ENCODE data around the gene CCDC192. TPM values are rescaled to one million over a fixed set of nuclear protein-coding genes. Genes with fewer than 3 reads are reported as not detected.

CCDC192 gene
- total and polyA plus RNA-seq, 2 experiments from 2014 or later = 0.92 TPM; not detected in 1

- DNase-seq (ENCODE audit: low read depth in 1 of 2, low spot score in 1 of 2) = peak in 1 of 2 donors; percentile 64
- no peak for TF ChIP-seq CTCF (IDR thresholded peaks at IDR 0.05; ENCODE audit: low read depth, low read length)
- Histone ChIP-seq H3K27ac (no peak overlapping the region), H3K4me1 (ENCODE audit: low read depth) (no peaks in the 10 kb centered on the region), H3K9me3 (ENCODE audit: low read depth) (no peaks in the 10 kb centered on the region), H3K36me3 (no peaks in the 10 kb centered on the region), H3K4me3 (no peak overlapping the region), H3K27me3 (no peaks in the 10 kb centered on the region)
These were observed 110.7 kb downstream of the CCDC192 start for GRCh38 chr5:127813633-127814587.

- no peak for DNase-seq (ENCODE audit: low read depth in 1 of 2, low spot score in 1 of 2)
- Histone ChIP-seq H3K4me1 (ENCODE audit: low read depth) (no peaks in the 10 kb centered on the region), H3K27me3 (no peaks in the 10 kb centered on the region), H3K36me3 (no peaks in the 10 kb centered on the region), H3K27ac (no peak overlapping the region), H3K9me3 (ENCODE audit: low read depth) (no peaks in the 10 kb centered on the region), H3K4me3 (no peak overlapping the region)
- TF ChIP-seq CTCF (IDR thresholded peaks at IDR 0.05; ENCODE audit: low read depth, low read length) = no peak
These were observed 111.4 kb downstream of the CCDC192 start for GRCh38 chr5:127814588-127814973.

GRCh38 chr5:127820910-127821553 is 117.8 kb downstream of the CCDC192 start:
- Histone ChIP-seq H3K27ac (no peak overlapping the region), H3K27me3 (no peaks in the 10 kb centered on the region), H3K36me3 (no peaks in the 10 kb centered on the region), H3K4me3 (no peak overlapping the region), H3K4me1 (ENCODE audit: low read depth) (no peaks in the 10 kb centered on the region), H3K9me3 (ENCODE audit: low read depth) (no peaks in the 10 kb centered on the region)
- no peak for DNase-seq (ENCODE audit: low read depth in 1 of 2, low spot score in 1 of 2)
- no peak for TF ChIP-seq CTCF (IDR thresholded peaks at IDR 0.05; ENCODE audit: low read depth, low read length)

- no peaks in the 10 kb centered on the region for H3K4me1 ChIP-seq (ENCODE audit: low read depth)
These were observed 118.7 kb downstream of the CCDC192 start for GRCh38 chr5:127821896-127822295.

GRCh38 chr5:127824126-127824525 is 120.9 kb downstream of the CCDC192 start:
- no peak for DNase-seq (ENCODE audit: low read depth in 1 of 2, low spot score in 1 of 2)
- H3K4me3 ChIP-seq = no peak overlapping the region
- H3K36me3 ChIP-seq = no peaks in the 10 kb centered on the region
- TF ChIP-seq CTCF (IDR thresholded peaks at IDR 0.05; ENCODE audit: low read depth, low read length) = no peak
- H3K27me3 ChIP-seq = no peaks in the 10 kb centered on the region
- no peak overlapping the region for H3K27ac ChIP-seq
- H3K9me3 ChIP-seq (ENCODE audit: low read depth) = no peaks in the 10 kb centered on the region
- no peaks in the 10 kb centered on the region for H3K4me1 ChIP-seq (ENCODE audit: low read depth)

More at GRCh38 chr5:127821896-127822295, 118.7 kb downstream of the CCDC192 start:
- Histone ChIP-seq H3K9me3 (ENCODE audit: low read depth) (no peaks in the 10 kb centered on the region), H3K27ac (no peak overlapping the region), H3K27me3 (no peaks in the 10 kb centered on the region), H3K36me3 (no peaks in the 10 kb centered on the region), H3K4me3 (no peak overlapping the region)
- TF ChIP-seq CTCF (IDR thresholded peaks at IDR 0.05; ENCODE audit: low read depth, low read length) = no peak
- DNase-seq (ENCODE audit: low read depth in 1 of 2, low spot score in 1 of 2) = no peak
